HG03520 (cell line): ENCODE data around the gene SPATA46.
"Not testable (repeated sequence)": the region's sequence is repeated elsewhere in the genome, so short reads cannot be mapped to it uniquely, and the experiment has no call there.

Experiments used
- ATAC-seq: cut with Tn5 transposase; IDR thresholded peaks from one replicate; pipeline ENCODE4 v1.9.1; 2021; ENCODE audit warnings: mild to moderate bottlenecking, moderate library complexity; ENCODE audit not compliant: unreplicated experiment

The SPATA46 gene

DNA sequence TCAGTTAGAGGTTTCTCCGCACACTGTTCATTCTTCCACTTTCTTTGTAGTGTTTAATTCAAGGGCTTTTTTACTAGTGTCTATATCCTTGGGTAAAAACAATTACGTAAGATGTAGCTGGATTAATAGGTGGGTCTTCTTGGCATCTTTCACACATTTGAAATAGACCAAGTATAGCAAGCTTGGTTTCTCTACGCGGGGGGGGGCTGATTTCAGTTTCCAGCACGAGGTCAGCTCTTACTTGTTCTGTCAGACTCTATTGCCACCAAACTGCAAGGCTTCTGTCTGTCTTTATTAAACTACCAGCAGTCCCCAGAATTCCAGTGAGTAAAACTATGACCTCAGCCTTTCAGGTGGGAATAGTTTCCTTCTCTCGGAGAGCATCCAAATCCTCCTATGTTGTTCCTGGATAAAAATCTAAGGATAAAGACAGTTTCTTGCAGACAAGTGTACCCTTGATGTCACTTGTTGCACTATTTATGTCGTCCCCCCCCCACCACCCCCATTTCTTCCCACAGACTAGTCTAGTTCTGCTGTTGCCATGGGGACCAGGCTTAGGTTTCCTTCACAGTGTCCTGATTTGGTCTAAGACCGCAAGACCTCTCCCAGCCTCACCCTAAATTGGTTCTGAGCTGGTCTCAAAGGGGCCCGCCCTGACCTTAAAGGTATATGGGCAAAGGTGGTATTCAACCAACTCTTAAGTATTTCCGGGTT, 17.0 kb downstream of the SPATA46 start:
- no peak for ATAC-seq

DNA sequence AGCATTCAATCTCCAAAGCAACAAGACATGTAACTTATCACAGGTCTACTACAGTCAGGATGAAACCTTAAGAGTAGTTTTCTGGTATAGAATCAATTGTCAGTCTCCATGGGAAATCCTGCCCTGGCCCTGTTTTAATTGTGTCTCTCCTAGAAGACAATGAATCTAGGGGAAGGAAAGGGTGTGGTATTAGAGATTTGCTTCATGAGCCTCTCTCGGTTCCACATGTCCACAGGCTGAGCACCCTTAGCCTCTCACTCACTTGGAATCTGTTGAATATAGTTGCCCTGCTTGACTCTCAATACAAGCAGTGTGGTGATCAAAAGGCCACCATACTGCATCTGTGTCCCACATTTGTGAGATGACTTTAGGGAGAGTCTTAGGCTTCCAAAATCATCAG, 17.7 kb downstream of the SPATA46 start:
- no peak for ATAC-seq

DNA sequence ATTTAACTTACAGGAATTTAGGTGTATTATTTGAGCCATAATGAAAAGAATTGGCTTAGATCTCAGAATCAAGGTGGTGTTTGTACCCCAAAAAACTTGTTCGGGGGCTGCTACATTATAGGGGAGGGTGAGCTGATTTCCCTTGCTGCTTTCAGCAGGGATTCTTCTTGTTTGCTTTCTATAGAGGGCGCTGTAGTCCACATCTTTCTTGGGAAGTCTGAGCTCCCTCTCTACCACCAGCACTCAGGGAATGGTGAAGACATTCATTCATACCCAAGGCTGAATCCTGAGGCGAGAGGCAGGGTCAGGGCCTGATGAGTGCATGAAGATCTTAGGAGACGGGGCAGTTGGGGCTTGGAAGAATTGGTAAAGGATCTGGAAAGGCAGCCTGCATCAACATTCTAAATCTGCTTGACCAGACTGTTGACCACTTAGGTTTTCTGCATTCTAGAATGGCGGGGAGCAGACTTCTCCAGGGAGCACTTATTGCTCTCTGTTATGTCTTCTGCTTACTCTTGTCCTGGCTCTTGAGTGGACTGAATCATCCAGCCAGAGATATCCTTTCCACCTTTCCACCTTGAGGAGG, 18.9 kb downstream of the SPATA46 start:
- ATAC-seq = no peak

DNA sequence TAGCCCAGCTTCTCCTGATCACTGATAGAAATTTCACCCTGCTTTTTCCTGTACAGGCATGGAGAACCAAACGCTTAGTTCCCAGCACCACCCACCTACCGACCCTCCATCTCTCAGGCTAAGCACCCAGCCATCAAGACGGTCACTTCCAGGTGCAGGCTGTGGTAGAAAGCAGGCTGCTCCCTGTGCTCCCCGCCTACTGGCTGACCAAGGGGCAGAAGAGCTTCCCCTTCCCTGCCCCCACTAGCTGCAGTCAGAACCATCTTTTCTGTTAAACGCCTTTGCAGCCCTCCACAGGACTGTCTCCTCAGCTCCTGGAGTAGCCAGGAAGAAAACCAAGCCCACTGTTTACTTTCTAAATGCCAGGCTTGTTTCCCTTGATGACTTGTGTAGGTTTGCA, 23.0 kb downstream of the SPATA46 start:
- ATAC-seq = no peak

DNA sequence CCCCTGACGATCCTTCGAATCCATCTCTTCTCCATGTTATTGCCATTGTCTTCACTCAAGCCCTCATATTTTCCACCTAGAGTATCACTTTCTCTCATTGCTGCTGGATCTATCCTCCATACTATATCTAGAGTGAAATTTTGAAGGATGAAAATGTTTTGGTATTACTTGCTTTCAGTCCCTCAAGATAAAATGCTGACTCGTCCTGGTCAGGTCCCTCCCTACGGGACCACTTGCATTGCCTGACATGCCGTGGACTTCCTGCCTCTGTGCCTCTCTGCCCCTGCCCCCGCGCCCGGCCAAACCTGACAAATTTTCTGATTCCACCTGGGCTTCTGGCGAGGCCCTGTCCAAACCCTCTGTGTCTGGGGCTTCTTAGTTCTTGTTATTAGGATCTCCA, 23.6 kb downstream of the SPATA46 start:
- ATAC-seq = no peak

DNA sequence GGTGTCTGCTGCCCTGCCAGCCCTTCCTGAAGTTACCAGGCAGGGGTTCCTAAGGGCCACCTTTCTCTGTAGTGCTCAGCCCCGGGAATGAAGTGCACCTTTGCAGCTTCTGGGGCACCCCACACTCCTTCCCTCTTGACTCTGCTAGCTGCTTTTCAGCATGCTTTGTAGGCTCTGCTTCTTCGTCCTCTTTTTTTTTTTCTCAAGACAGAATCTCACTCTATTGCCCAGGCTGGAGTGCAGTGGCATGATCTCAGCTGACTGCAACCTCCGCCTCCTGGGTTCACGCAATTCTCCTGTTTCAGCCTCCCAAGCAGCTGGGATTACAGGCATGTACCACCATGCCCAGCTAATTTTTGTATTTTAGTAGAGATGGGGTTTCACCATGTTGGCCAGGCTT, 24.8 kb downstream of the SPATA46 start:
- ATAC-seq = not testable (repeated sequence)

DNA sequence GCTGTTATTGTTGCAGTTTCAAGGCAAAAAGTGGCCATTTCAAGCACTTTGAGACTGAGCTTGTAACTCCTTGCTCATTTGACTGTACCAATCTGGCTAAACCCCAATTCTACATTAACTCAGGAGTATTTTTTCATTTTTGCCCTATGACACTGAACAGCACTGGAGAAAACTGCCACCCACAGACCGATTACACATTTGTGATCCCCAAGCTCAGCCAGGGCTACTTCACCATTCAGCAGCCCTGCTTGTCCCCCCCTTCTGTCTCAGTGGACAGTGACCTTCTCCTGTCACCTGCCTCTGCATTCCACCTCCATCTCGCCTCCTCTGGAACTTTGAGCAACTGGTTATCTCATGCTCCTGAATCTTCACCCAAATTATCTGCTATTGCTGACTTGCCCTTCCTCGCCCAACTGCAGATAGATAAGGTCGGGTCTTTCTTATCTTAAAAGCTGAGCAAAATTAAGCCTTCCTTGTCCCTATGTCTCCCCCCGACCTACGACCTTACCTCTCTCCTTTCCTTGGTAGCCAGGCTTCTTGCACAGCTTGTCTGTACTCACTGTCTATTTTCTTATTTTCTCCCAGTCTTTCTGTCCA, 25.3 kb downstream of the SPATA46 start:
- ATAC-seq = no peak

DNA sequence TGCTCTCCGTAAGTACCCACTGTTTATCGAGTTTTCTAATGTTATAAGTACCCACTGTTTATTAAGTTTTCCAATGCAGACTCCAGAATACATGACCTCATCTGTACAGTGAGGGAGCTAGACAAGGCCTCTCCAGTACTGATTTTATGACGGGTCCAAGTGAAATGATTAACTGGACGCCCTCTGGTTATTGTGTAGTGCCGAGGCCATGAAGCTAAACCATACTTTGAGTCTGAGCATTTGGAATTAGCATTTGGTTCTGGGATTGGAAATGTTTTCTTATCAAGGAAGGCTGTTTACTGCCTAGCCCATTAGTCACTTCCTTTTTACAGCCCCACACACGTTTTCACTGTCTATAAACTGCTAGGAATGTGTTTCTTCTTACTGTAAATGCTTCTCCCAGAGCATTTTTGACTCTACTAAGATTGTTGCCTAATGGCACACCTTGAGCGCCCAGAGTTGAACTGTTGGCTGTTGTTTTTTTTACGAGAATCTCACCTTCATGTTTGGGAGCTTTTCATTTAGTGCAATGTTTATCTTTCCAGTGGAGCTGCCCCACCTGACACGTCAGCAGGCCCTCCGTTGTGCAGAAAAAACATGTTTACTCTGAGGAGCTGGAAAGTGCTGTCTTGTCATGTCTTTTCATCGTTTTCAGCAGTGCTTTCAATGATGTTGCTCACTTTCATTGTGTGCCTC, 26.9 kb downstream of the SPATA46 start:
- no peak for ATAC-seq

DNA sequence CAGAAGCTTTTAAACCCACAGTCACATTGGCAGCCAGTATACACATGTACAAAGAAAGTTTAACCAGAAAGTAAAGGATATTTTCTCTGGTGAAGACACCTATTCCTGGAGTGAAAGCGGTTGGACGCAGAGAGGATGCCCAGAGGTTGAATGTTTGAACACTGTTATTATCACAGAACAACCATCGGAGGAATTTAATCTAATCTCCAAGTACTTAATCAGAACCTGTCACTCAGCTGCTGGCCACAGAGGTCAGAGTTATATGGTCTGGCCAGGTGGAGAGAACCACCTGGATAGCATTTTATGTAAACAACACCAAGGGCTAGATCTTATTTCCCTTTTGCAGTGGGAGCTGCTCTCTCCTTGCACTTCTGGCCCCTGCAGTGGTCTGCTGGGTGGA, 29.4 kb downstream of the SPATA46 start:
- no peak for ATAC-seq

DNA sequence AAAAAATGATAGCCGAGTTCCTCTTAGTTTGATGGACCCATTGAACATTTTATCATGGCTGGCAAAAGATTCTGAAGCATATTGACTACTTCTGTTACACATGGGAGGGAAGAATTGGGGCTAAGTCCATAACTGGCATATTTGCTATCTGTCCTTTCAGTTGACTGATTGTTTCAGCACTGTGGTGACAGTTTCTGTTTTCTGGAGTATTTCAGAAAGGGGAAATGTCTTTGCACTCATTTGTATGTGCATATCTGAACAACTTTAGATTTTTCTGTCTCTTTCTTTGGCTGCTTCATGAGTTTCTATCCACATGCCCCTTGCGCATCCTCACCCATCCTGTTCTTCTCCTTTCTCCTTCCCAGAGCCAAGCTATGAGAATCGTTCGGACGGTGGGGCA, 33.2 kb downstream of the SPATA46 start:
- ATAC-seq = no peak

DNA sequence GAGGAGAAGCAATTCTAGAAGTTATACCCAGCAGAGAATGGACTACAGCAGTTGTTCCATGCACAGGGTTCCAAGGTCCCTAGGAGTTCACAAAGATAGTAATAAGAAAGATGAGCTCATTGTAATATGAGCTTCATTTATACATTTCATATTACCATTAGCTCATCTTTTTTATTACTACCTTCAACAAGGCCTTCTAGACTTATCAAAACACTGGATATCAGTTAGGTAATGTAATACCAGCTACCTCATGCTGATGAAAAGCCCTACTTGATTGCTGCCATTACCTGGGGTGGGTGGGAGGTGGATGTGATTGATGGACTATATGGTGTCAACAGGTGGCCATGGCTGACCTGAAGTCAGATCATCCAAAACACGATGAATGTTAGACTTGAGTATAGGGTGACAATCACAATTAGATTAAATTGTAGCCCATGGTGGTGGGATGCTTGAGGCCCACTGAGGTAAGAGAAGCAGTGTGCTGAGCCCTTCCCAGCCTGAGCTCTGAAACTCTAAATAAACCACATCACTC, 34.1 kb downstream of the SPATA46 start:
- ATAC-seq = no peak

DNA sequence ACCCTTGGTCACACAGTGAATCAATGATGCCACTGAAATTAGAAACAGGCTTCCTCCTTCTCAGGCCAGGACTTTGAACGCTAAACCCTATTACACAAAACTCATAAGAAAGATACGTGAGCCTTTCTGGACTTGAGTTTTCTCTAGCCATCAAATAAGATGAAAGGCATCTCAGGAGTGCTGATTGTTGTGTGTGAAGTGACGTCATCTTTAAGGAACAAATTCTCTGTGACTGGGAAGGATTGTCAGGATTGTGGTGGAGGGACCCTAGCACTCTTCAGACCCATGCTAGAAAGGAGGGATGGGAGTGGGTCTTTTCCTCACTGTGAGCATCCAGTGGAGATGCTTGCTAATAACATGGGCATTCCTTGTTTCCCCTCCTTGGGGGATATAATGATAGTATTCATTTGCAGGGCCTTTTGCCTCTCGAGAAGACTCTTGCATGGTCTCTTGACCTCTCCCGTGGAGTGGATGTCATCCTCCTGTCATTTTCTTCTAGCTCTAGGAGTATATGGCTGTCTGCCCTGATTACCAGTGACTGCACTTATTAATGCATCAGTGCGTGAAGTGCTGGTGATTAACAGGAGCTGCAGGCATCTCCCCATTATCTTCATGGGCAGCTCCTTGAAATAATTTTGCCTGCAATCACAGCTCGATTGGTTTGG, 39.9 kb downstream of the SPATA46 start:
- ATAC-seq = no peak

DNA sequence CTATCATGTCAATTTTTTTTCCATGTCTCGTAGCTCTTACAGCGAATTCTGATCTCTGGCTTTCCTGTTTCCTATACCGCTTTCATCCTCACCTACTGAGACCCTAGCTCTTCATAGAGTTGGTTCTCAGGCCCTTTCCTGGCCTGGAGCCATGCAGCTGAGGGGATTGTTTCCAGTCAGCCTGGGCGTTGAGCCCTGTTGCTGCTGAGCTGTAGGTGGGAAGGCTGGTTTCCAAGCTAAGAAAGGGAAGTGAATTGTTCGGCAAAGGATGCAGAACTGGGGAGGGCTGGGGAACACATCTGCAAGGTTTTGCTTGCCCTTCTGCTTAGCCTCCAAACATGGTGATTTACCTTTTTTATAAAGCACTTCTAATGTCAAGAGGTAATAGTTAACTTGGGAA, 41.5 kb downstream of the SPATA46 start:
- ATAC-seq = no peak

DNA sequence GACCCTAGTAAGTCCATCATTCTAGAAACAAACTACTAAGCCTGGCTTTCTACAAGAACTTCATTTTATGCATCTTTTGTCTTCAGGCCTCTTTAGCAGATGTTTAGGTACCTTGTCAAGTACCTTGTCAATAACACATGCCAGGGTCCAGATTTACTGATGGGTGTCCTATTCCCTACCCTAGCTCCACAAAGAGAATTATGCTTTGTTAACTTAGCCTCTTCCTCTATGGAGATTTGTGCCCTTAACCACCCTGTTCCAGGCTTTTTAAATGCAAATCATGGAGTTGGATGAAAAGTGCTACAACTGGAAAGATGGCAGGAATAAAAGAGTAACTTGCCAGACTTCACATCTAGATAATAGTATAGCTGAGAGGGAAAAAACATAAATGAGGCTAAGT, 42.7 kb downstream of the SPATA46 start:
- ATAC-seq = no peak

DNA sequence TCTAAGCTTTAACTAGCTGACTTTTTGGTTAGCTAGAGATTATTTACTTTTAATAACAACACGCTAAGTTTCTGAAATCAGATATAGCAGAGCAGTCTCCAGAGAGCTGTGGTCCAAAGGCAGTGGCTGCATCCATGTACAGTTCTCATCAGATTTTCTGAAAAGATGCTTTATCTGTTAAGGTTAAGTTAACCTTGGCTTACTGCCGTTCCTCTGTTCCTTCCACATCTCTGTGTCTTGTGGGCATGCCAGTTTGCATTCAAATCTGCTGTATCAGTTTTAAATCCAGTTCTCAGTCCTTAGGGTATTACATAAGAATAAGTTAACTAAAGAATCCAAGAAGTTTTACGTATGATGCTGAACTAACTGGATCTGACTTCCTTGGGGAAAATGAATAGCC, 46.8 kb downstream of the SPATA46 start:
- no peak for ATAC-seq

DNA sequence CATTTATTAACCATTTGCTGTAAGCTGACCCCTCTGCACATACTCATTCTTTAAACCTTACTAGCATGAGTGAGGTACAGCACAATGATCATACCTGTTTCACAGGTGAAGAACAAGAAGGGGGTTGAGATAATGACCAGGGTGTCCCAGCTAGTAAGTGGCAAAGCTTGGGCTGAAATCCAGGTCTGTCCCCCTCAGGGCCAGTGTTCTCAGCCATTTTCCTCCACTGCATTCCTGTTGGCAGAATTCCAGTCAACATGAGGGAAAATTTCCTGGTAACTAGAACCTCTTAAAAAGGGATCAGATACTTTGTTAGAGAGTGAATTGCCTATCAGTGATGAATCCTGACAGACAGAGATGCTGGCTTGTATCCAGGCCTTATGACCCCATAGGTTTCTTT, 48.1 kb downstream of the SPATA46 start:
- no peak for ATAC-seq

DNA sequence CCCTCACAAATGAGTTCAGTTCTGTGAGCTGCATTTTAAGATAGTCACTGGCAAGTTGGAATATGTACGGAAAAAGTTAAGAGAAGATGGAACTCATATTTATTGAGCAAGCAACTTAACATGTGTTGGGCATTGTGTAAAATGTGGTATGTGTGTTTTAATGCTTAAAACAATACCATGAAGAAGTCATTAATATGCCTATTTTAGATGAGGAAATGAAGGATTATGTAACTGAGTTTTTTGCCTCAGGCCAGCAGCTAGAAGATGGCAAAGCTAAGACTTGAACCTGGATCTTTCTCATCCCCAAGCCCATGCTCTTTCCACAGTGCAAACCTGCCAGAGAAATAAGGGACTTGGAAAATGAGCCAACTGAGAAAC, 48.9 kb downstream of the SPATA46 start:
- ATAC-seq = no peak

DNA sequence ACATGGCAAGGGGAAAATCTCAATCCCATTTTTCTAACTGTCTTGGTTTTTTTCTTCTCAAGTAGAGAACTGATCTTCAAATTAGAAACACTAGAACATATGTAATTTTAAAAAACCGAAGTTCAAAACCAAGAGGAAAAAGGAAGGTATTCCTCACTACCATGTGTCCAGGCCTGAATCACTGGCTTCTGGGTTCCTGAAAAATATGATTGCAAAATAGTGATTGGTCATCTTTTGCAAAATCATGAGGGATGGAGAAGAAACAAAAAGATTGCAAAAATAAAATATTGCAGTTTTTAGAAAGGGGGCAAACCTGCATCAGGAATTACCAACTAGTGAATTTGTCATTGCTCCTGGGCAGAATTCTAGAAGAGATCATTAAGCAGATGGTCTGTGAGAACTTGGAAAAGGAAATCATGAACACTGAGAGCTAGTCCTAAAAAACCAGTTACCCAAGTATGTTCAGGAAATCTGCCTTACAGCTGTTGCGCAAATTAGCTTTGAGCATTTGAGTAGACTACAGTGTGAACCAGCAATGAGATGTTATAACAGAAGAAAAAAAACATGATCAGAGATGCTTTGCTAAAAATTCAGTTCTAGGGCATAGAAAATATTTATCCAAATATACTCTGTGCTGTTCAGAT, 49.4 kb downstream of the SPATA46 start:
- ATAC-seq = no peak

DNA sequence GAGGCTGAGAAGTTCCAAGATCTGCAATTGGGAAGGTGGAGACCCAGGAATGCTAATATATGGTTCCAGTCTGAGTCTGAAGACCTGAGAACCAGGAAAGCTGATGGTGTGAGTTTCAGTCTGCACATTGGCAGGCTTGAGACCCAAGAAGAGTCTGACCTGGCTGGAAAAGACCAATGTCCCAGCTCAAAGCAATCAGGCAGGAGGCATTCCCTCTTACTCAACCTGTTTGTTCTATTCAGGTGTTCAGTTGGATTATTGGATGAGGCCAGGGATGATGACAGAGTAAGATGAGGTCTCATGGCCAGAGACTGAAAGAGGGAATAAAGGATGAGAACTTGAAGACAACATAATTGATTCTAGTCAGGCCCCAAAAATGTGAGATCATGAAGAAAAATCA, 50.1 kb downstream of the SPATA46 start:
- ATAC-seq = no peak

DNA sequence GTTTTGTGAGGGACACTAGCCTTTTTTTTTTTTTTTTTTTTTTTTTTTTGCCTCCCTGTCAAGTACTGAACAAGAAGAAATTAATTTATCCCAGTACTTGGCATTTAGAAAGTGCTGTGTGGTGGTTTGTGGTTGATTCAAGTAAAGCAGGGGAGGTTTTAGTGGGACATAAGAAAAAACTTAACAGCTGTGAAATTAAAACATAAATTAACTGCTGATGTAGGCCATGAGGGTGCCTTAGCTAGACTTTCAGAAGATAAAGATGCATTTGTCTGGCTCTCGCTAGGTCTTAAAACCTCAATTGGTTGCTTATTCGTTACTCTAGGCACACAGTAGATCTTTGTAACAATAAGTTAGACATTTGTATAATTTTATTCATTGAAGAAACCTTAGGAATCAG, 52.3 kb downstream of the SPATA46 start:
- ATAC-seq = no peak
